HG03439 (cell line): ENCODE measurements around the gene KIAA0232.
"Not testable (repeated sequence)": the region's sequence is repeated elsewhere in the genome, so short reads cannot be mapped to it uniquely, and the experiment has no call there.

Source experiments
- ATAC-seq: cut with Tn5 transposase; IDR thresholded peaks from one replicate; pipeline ENCODE4 v1.9.1; 2021; ENCODE audit warnings: mild to moderate bottlenecking, moderate library complexity; ENCODE audit not compliant: unreplicated experiment

Gene KIAA0232

GRCh38 chr4:6773616-6774540 is 8.6 kb upstream of the KIAA0232 start:
- ATAC-seq = no peak

GRCh38 chr4:6775746-6776145 is 6.8 kb upstream of the KIAA0232 start:
- no peak for ATAC-seq

GRCh38 chr4:6776920-6777635 is 5.4 kb upstream of the KIAA0232 start:
- ATAC-seq = no peak

GRCh38 chr4:6777636-6778281 is 4.8 kb upstream of the KIAA0232 start:
- ATAC-seq = no peak

- no peak for ATAC-seq
Measured at GRCh38 chr4:6778435-6778834, 4.1 kb upstream of the KIAA0232 start.

- ATAC-seq = no peak
Measured at GRCh38 chr4:6779667-6780565, 2.6 kb upstream of the KIAA0232 start.

GRCh38 chr4:6781113-6781512 is 1.4 kb upstream of the KIAA0232 start:
- ATAC-seq = no peak

- no peak for ATAC-seq
Measured at GRCh38 chr4:6781561-6781960, 966 bp upstream of the KIAA0232 start.

- ATAC-seq = no peak
Measured at GRCh38 chr4:6782846-6783110, 251 bp downstream of the KIAA0232 start.

- ATAC-seq = peak; percentile 71
Measured at GRCh38 chr4:6783111-6783981, 819 bp downstream of the KIAA0232 start.

- no peak for ATAC-seq
Measured at GRCh38 chr4:6785572-6785925, 3.0 kb downstream of the KIAA0232 start.

GRCh38 chr4:6788123-6788522 is 5.6 kb downstream of the KIAA0232 start:
- no peak for ATAC-seq

GRCh38 chr4:6791245-6791644 is 8.7 kb downstream of the KIAA0232 start:
- ATAC-seq = not testable (repeated sequence)

GRCh38 chr4:6791796-6792195 is 9.3 kb downstream of the KIAA0232 start:
- ATAC-seq = not testable (repeated sequence)

- no peak for ATAC-seq
Measured at GRCh38 chr4:6794189-6794588, 11.7 kb downstream of the KIAA0232 start.

GRCh38 chr4:6795821-6796220 is 13.3 kb downstream of the KIAA0232 start:
- no peak for ATAC-seq

GRCh38 chr4:6797368-6797767 is 14.8 kb downstream of the KIAA0232 start:
- not testable (repeated sequence) for ATAC-seq

- ATAC-seq = no peak
Measured at GRCh38 chr4:6799091-6799490, 16.6 kb downstream of the KIAA0232 start.

- no peak for ATAC-seq
Measured at GRCh38 chr4:6802025-6802424, 19.5 kb downstream of the KIAA0232 start.

GRCh38 chr4:6802626-6803025 is 20.1 kb downstream of the KIAA0232 start:
- ATAC-seq = no peak
